ENCODE measurements around the gene IFNB1.

IFNB1 gene

GRCh38 chr9:21077781-21078180, at the start of gene IFNB1:
Gene IFNB1 (minus strand): TSS chr9:21077942. CDS start chr9:21077869, 73 bp downstream.
- no peak for DNase-seq (ENCODE audit: low read depth)

- DNase-seq (ENCODE audit: low read depth), result no peak
Measured at GRCh38 chr9:21121595-21122251, 44.0 kb upstream of the IFNB1 start.

- DNase-seq (ENCODE audit: low read depth), result no peak
Measured at GRCh38 chr9:21121079-21121478, 43.3 kb upstream of the IFNB1 start.

- DNase-seq (ENCODE audit: low read depth), result no peak
Measured at GRCh38 chr9:21119093-21119770, 41.5 kb upstream of the IFNB1 start.

- no peak for DNase-seq (ENCODE audit: low read depth)
Measured at GRCh38 chr9:21114311-21114710, 36.6 kb upstream of the IFNB1 start.

GRCh38 chr9:21110708-21111576, 33.2 kb upstream of the IFNB1 start:
- peak; percentile 19 for DNase-seq (ENCODE audit: low read depth)

GRCh38 chr9:21104787-21105186, 27.0 kb upstream of the IFNB1 start:
- DNase-seq (ENCODE audit: low read depth), result no peak

GRCh38 chr9:21102305-21102704, 24.6 kb upstream of the IFNB1 start:
- DNase-seq (ENCODE audit: low read depth), result no peak

GRCh38 chr9:21097817-21098216, 20.1 kb upstream of the IFNB1 start:
- no peak for DNase-seq (ENCODE audit: low read depth)

- no peak for DNase-seq (ENCODE audit: low read depth)
Measured at GRCh38 chr9:21096901-21097255, 19.1 kb upstream of the IFNB1 start.

- no peak for DNase-seq (ENCODE audit: low read depth)
Measured at GRCh38 chr9:21096172-21096900, 18.6 kb upstream of the IFNB1 start.

- DNase-seq (ENCODE audit: low read depth), result no peak
Measured at GRCh38 chr9:21095561-21095960, 17.8 kb upstream of the IFNB1 start.

- no peak for DNase-seq (ENCODE audit: low read depth)
Measured at GRCh38 chr9:21086538-21086937, 8.8 kb upstream of the IFNB1 start.

- DNase-seq (ENCODE audit: low read depth), result no peak
Measured at GRCh38 chr9:21085005-21085404, 7.3 kb upstream of the IFNB1 start.

- DNase-seq (ENCODE audit: low read depth), result no peak
Measured at GRCh38 chr9:21084242-21084850, 6.6 kb upstream of the IFNB1 start.

- DNase-seq (ENCODE audit: low read depth), result no peak
Measured at GRCh38 chr9:21082671-21083070, 4.9 kb upstream of the IFNB1 start.

GRCh38 chr9:21081999-21082398, 4.3 kb upstream of the IFNB1 start:
- DNase-seq (ENCODE audit: low read depth), result no peak

GRCh38 chr9:21081451-21081850, 3.7 kb upstream of the IFNB1 start:
- DNase-seq (ENCODE audit: low read depth), result no peak

GRCh38 chr9:21080793-21081192, 3.1 kb upstream of the IFNB1 start:
- no peak for DNase-seq (ENCODE audit: low read depth)

- DNase-seq (ENCODE audit: low read depth), result no peak
Measured at GRCh38 chr9:21078702-21079101, 960 bp upstream of the IFNB1 start.

- no peak for DNase-seq (ENCODE audit: low read depth)
Measured at GRCh38 chr9:21075484-21075883, 2.3 kb downstream of the IFNB1 start.

- no peak for DNase-seq (ENCODE audit: low read depth)
Measured at GRCh38 chr9:21070906-21071305, 6.8 kb downstream of the IFNB1 start.
